Glutamatergic neuron (in vitro differentiated cells): Measurements from ENCODE around the gene HMG20A. TPM values are rescaled to one million over a fixed set of nuclear protein-coding genes. Genes with fewer than 3 reads are reported as not detected.

Experiments
- DNase-seq: peaks from one replicate; pipeline ENCODE4 v3.0.0; 2022
- H3K27ac Mint-ChIP-seq: one replicate; pipeline ENCODE4 v1.8.0; 2020; ENCODE audit warnings: mild to moderate bottlenecking, mixed read lengths, inconsistent platforms; ENCODE audit not compliant: unreplicated experiment
- H3K27me3 Mint-ChIP-seq: one replicate; pipeline ENCODE4 v1.8.0; 2020; ENCODE audit warnings: mild to moderate bottlenecking, moderate library complexity, mixed read lengths, inconsistent platforms; ENCODE audit not compliant: unreplicated experiment
- H3K36me3 Mint-ChIP-seq: one replicate; pipeline ENCODE4 v1.8.0; 2020; ENCODE audit warnings: mild to moderate bottlenecking, mixed read lengths, inconsistent platforms; ENCODE audit not compliant: unreplicated experiment
- H3K4me1 Mint-ChIP-seq: one replicate; pipeline ENCODE4 v1.8.0; 2020; ENCODE audit warnings: mild to moderate bottlenecking, low read depth, mixed read lengths, inconsistent platforms; ENCODE audit not compliant: unreplicated experiment
- H3K4me3 Mint-ChIP-seq: one replicate; pipeline ENCODE4 v1.8.0; 2020; ENCODE audit warnings: mild to moderate bottlenecking, mixed read lengths, inconsistent platforms; ENCODE audit not compliant: unreplicated experiment
- H3K9me3 Mint-ChIP-seq: one replicate; pipeline ENCODE4 v1.8.0; 2020; ENCODE audit warnings: mild to moderate bottlenecking, moderate library complexity, mixed read lengths, inconsistent platforms; ENCODE audit not compliant: unreplicated experiment
- total RNA-seq: library from RNA; stranded (reverse); fragmentation: NEBNext Ultra II Directional; extraction: Animal tissue kit (Norgen Biotek cat#: 25700); gene quantifications from one replicate; pipeline ENCODE4 v1.2.1, GENCODE V29; 2021; ENCODE audit not compliant: unreplicated experiment
- TF ChIP-seq, protein P1 (sequence below): fragments of 200-600 bp; sonication (generic); IDR thresholded peaks from one replicate; pipeline ENCODE4 v1.5.0; 2021; ENCODE audit not compliant: partially characterized antibody, unreplicated experiment

HMG20A gene
- total RNA-seq, 1 donor from 2014 or later: 62.1 TPM

DNA sequence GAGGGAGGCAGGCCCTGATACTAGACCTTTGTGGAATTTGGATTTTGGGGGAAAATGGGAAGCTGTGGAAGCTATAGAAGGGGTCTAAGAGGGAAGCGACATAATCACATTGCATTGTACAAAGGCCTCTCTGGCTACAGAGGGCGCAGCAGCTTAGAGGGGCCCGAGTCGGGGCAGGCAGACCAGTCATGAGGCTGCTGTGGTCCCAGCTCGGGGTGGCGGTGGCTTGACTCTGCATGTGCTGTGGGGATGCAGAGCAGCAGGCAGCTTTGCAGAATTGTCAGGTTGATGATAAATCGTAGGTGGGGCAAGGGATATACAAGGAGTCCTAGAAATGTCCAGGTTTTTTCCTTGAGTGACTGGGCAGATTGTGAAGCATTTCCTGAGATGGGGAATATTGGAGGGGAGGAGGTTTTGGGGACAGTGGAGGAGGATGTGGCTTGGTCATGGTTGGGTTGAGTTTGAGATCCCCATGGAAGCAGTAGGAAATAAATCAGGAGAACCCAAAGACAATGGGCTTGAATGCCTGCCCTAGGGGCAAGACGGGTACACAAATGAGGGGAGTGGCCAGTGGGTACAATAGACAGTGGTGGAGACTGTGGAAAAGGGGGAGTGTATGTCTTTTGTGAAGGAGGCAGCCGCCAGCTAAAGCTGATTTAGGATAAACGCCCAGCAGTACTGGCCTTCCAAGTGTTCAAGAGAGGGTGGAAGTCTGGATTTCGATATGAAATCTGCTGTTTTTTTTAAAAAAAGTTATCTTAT lies 94.1 kb downstream of the HMG20A start:
- H3K27me3 Mint-ChIP-seq: no peaks in the 10 kb centered on the region
- H3K4me3 Mint-ChIP-seq: no peak overlapping the region
- no peak overlapping the region for H3K27ac Mint-ChIP-seq
- peaks cover 8% of the 10 kb centered on the region for H3K4me1 Mint-ChIP-seq
- H3K9me3 Mint-ChIP-seq: no peaks in the 10 kb centered on the region
- H3K36me3 Mint-ChIP-seq: peaks cover 4% of the 10 kb centered on the region
- no peak for DNase-seq
- TF ChIP-seq, protein P1, sequence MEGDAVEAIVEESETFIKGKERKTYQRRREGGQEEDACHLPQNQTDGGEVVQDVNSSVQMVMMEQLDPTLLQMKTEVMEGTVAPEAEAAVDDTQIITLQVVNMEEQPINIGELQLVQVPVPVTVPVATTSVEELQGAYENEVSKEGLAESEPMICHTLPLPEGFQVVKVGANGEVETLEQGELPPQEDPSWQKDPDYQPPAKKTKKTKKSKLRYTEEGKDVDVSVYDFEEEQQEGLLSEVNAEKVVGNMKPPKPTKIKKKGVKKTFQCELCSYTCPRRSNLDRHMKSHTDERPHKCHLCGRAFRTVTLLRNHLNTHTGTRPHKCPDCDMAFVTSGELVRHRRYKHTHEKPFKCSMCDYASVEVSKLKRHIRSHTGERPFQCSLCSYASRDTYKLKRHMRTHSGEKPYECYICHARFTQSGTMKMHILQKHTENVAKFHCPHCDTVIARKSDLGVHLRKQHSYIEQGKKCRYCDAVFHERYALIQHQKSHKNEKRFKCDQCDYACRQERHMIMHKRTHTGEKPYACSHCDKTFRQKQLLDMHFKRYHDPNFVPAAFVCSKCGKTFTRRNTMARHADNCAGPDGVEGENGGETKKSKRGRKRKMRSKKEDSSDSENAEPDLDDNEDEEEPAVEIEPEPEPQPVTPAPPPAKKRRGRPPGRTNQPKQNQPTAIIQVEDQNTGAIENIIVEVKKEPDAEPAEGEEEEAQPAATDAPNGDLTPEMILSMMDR: no peak

GRCh38 chr15:77515613-77516012 lies 94.9 kb downstream of the HMG20A start:
- no peaks in the 10 kb centered on the region for H3K27me3 Mint-ChIP-seq
- no peaks in the 10 kb centered on the region for H3K9me3 Mint-ChIP-seq
- no peak overlapping the region for H3K27ac Mint-ChIP-seq
- peaks cover 7% of the 10 kb centered on the region for H3K4me1 Mint-ChIP-seq
- H3K36me3 Mint-ChIP-seq: peaks cover 4% of the 10 kb centered on the region
- no peak for DNase-seq
- TF ChIP-seq, protein P1: no peak
- no peak overlapping the region for H3K4me3 Mint-ChIP-seq

- Mint-ChIP-seq H3K4me3 (no peak overlapping the region), H3K36me3 (peaks cover 4% of the 10 kb centered on the region), H3K27ac (no peak overlapping the region), H3K9me3 (no peaks in the 10 kb centered on the region), H3K4me1 (peaks cover 4% of the 10 kb centered on the region), H3K27me3 (no peaks in the 10 kb centered on the region)
- DNase-seq: no peak
- TF ChIP-seq, protein P1: no peak
Measured at GRCh38 chr15:77516076-77516475, 95.4 kb downstream of the HMG20A start.

DNA sequence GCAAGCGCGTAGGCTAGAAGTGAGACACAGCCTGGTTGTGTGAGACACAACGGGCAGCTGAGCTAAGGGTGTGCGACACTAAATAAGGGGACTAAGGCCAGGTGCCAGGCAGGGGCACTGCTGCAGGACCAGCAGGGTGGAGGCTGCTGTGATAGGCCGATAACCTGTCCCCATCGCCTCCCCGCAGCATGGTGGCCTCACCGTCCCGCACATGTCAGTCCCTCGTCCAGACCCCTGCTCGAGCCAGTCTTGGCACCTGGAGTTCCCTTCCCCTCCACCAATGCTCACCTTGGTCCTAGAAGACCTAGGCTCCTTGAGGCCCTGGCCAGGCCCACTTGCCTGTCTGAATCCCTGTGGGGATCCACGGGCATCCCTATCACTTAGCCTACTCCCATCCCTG lies 96.1 kb downstream of the HMG20A start:
- DNase-seq: no peak
- Mint-ChIP-seq H3K36me3 (peaks cover 4% of the 10 kb centered on the region), H3K4me3 (no peak overlapping the region), H3K4me1 (peaks cover 4% of the 10 kb centered on the region), H3K9me3 (no peaks in the 10 kb centered on the region), H3K27ac (no peak overlapping the region), H3K27me3 (no peaks in the 10 kb centered on the region)
- TF ChIP-seq, protein P1: no peak

DNA sequence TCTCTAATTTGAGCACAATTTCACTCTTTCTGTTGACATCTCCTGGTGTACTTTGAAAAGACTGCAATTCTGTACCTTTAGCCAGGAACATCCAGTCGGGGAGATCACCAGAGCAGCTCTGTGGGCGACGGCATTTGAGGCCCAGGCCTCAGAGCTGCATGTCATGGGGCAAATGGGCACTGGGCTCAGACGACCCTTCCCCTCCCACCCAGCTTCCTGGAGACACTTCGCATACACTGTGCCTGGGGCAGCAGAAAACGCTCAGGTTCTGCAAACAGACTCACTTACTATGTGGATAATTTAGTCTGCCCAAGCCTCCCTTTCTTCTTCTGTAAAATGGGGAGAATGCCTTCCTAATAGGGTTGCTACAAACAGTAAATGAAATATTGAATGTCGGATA lies 96.9 kb downstream of the HMG20A start:
- Mint-ChIP-seq H3K4me3 (no peak overlapping the region), H3K27me3 (no peaks in the 10 kb centered on the region), H3K36me3 (peaks cover 4% of the 10 kb centered on the region), H3K9me3 (no peaks in the 10 kb centered on the region), H3K27ac (no peak overlapping the region), H3K4me1 (peaks cover 4% of the 10 kb centered on the region)
- TF ChIP-seq, protein P1: no peak
- DNase-seq: no peak
